ENCODE data around the gene TSPAN8. TPM values are rescaled to one million over a fixed set of nuclear protein-coding genes. Genes with fewer than 3 reads are reported as not detected.

The TSPAN8 gene
- total and polyA plus RNA-seq, 10 of the 15 experiments (the other 5 are each of a cell fraction or from before 2014, with no cell fraction given): 0.16 to 0.49 TPM; not detected in 8

DNA sequence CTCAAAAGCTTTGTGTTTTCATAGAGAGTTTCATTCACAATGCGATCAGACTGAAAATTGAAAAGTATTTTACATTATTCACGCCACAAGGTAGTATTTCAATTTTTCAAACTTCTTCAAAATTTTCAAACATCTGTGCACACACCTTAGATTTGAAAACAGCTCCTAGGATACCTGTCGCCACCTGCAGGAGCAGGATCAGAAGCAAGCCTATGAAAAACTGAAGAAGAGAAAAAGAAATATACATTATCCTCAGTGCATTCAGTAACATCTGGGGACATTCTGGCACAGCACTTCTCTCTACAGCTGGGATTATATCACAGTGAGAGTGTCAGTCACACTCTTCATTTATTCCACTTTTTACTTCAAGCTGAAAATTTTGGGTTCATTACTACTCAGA, 19.8 kb downstream of the TSPAN8 start:
- BruUV-seq (replicated peaks): no TSS peak
- Histone ChIP-seq H3K9ac (ENCODE audit: control insufficient read depth, insufficient read depth, low read length) (no peak overlapping the region), H3K27ac (ENCODE audit: control insufficient read depth, insufficient read depth) (no peak overlapping the region), H2AFZ (ENCODE audit: control insufficient read depth, low read depth, low read length) (no peak overlapping the region), H3K79me2 (ENCODE audit: control insufficient read depth, insufficient read depth, low read length) (no peaks in the 10 kb centered on the region), H3K4me2 (ENCODE audit: control insufficient read depth, insufficient read depth) (no peak overlapping the region), H3K36me3 (ENCODE audit: control insufficient read depth in 2 of 2, insufficient read depth in 2 of 2, low read length in 1 of 2) (no peaks in the 10 kb centered on the region), H4K20me1 (ENCODE audit: control insufficient read depth, insufficient read depth) (no peaks in the 10 kb centered on the region), H3K4me1 (ENCODE audit: control insufficient read depth, insufficient read depth, low read length) (no peaks in the 10 kb centered on the region), H3K27me3 (replicated peaks in 1 of 2; ENCODE audit: control insufficient read depth in 2 of 2, insufficient read depth in 2 of 2, low read length in 1 of 2) (no peaks in the 10 kb centered on the region), H3K9me3 (replicated peaks; ENCODE audit: control insufficient read depth, insufficient read depth, low read length) (no peaks in the 10 kb centered on the region), H3K4me3 (no peak overlapping the region)
- ChIA-PET RAD21 (ENCODE audit: unreplicated experiment) (no interaction called here), CTCF (no interaction called here), POLR2A (no interaction called here), SMC1A (ENCODE audit: uncharacterized antibody, unreplicated experiment) (no interaction called here)
- TF ChIP-seq ZNF24 (IDR thresholded peaks at IDR 0.05): no peak
- no peak for TF ChIP-seq DPF2 (IDR thresholded peaks at IDR 0.05)
- no peak for TF ChIP-seq CREM (IDR thresholded peaks at IDR 0.05; ENCODE audit: low read depth)
- no peak for TF ChIP-seq RAD51 (IDR thresholded peaks at IDR 0.05)
- no peak for TF ChIP-seq ESRRA (IDR thresholded peaks at IDR 0.05; ENCODE audit: low read length)
- no peak for TF ChIP-seq ASH2L (IDR thresholded peaks at IDR 0.05; ENCODE audit: borderline replicate concordance, low read depth)
- TF ChIP-seq, protein P1, sequence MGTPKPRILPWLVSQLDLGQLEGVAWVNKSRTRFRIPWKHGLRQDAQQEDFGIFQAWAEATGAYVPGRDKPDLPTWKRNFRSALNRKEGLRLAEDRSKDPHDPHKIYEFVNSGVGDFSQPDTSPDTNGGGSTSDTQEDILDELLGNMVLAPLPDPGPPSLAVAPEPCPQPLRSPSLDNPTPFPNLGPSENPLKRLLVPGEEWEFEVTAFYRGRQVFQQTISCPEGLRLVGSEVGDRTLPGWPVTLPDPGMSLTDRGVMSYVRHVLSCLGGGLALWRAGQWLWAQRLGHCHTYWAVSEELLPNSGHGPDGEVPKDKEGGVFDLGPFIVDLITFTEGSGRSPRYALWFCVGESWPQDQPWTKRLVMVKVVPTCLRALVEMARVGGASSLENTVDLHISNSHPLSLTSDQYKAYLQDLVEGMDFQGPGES (IDR thresholded peaks at IDR 0.05): no peak
- TF ChIP-seq GATAD2B (conservative IDR thresholded peaks at IDR 0.05; ENCODE audit: low read depth): no peak
- TF ChIP-seq ZZZ3 (IDR thresholded peaks at IDR 0.05; ENCODE audit: control insufficient read depth, insufficient read length, low read depth): no peak
- no peak for TF ChIP-seq CHD1 (IDR thresholded peaks at IDR 0.05; ENCODE audit: low read depth, low read length)
- TF ChIP-seq, protein P2, sequence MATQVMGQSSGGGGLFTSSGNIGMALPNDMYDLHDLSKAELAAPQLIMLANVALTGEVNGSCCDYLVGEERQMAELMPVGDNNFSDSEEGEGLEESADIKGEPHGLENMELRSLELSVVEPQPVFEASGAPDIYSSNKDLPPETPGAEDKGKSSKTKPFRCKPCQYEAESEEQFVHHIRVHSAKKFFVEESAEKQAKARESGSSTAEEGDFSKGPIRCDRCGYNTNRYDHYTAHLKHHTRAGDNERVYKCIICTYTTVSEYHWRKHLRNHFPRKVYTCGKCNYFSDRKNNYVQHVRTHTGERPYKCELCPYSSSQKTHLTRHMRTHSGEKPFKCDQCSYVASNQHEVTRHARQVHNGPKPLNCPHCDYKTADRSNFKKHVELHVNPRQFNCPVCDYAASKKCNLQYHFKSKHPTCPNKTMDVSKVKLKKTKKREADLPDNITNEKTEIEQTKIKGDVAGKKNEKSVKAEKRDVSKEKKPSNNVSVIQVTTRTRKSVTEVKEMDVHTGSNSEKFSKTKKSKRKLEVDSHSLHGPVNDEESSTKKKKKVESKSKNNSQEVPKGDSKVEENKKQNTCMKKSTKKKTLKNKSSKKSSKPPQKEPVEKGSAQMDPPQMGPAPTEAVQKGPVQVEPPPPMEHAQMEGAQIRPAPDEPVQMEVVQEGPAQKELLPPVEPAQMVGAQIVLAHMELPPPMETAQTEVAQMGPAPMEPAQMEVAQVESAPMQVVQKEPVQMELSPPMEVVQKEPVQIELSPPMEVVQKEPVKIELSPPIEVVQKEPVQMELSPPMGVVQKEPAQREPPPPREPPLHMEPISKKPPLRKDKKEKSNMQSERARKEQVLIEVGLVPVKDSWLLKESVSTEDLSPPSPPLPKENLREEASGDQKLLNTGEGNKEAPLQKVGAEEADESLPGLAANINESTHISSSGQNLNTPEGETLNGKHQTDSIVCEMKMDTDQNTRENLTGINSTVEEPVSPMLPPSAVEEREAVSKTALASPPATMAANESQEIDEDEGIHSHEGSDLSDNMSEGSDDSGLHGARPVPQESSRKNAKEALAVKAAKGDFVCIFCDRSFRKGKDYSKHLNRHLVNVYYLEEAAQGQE (IDR thresholded peaks at IDR 0.05; ENCODE audit: low read depth, low read length): no peak
- TF ChIP-seq ZNF217 (IDR thresholded peaks at IDR 0.05): no peak
- TF ChIP-seq SPI1 (IDR thresholded peaks at IDR 0.05; ENCODE audit: borderline replicate concordance, insufficient read depth, low read depth, low read length): no peak
- TF ChIP-seq POU2F2 (IDR thresholded peaks at IDR 0.05; ENCODE audit: borderline replicate concordance, low read depth, low read length): no peak
- no peak for TF ChIP-seq SREBF2 (IDR thresholded peaks at IDR 0.05; ENCODE audit: low read length)
- TF ChIP-seq ZNF384 (IDR thresholded peaks at IDR 0.05; ENCODE audit: borderline replicate concordance, low read depth, low read length): no peak
- no peak for TF ChIP-seq YY1 (IDR thresholded peaks at IDR 0.05; ENCODE audit: low read depth, low read length)
- TF ChIP-seq TCF12 (IDR thresholded peaks at IDR 0.05; ENCODE audit: low read depth, low read length): no peak
- WGBS (ENCODE audit: insufficient coverage, insufficient replicate concordance, low lambda C conversion rate, missing lambda C conversion rate): 28% methylated on average over 3 of the region's 3 CpGs
- in situ Hi-C loops (cut with MboI) (no loop called here), intact Hi-C loops (cut with micrococcal nuclease; ENCODE audit: unreplicated experiment) (no loop called here)
- DNase-seq (ENCODE audit: low read depth, low spot score) (no peak), ATAC-seq (no peak), FAIRE-seq (no peak)
